Measurements from ENCODE around the gene XPNPEP2. TPM values are rescaled to one million over a fixed set of nuclear protein-coding genes. Genes with fewer than 3 reads are reported as not detected.

Gene XPNPEP2
- total and polyA plus RNA-seq, 4 donors = 0.26 to 24.8 (median 4.4) TPM

DNA sequence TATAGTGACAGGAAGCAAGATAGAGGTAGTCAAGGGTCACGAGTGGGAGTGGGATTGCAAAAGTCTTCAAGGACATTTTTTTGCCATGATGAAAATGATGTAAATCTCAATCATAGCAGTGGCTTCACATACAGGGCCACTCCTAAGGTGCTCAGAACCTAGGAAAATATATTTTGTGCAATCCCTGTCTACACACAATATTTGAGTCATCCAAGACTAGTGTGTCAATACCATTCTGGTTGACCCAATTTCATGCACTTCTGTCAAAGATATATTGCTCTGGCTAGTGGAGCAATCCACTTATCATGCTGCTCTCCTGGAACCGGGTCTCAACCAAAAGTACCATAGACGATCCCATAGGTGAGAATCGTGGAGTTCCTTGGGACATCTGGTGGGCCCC is 24.2 kb upstream of the XPNPEP2 start:
- 82 to 93% methylated on average over 4 of the region's 4 CpGs for WGBS, 2 donors
- ATAC-seq (ENCODE audit: low FRiP score) (no peak), DNase-seq (no peak)
- H3K27me3 ChIP-seq (ENCODE audit: control insufficient read depth in 1 of 2, insufficient read depth in 2 of 2, low read length in 1 of 2) = no peaks in the 10 kb centered on the region
- no peaks in the 10 kb centered on the region for H3K4me1 ChIP-seq (ENCODE audit: control insufficient read depth in 1 of 2, insufficient read depth in 2 of 2, low read length in 2 of 2)
- intact Hi-C loops (cut with DNase I) = no loop called here
- H3K4me3 ChIP-seq (ENCODE audit: low read length in 2 of 2) = no peak overlapping the region
- H3K36me3 ChIP-seq (ENCODE audit: control insufficient read depth in 1 of 2, insufficient read depth in 2 of 2, low read length in 1 of 2) = no peaks in the 10 kb centered on the region
- H3K27ac ChIP-seq (ENCODE audit: low read depth in 1 of 2, low read length in 2 of 2) = no peak overlapping the region
- H3K9me3 ChIP-seq (ENCODE audit: control insufficient read depth, low read length) = no peaks in the 10 kb centered on the region

DNA sequence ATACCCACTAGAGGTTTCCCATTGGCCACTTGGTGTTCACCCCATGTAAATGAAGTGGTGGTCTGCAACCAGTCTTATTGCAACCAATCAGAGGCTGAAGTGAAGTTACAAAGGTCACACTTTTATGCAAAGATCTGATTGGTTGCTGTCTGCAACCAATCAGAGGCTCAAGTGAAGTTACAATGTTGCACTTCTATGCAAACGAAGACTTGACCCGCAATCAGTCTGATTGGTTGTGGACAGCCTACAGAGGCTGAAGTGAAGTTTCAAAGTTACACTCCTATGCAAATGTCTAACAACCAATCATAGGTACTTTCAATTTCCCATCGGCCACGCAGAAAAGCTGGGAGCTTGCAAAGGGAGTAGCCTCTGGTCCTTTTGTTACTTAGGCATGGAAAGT is 22.3 kb upstream of the XPNPEP2 start:
- Histone ChIP-seq H3K36me3 (ENCODE audit: control insufficient read depth in 1 of 2, insufficient read depth in 2 of 2, low read length in 1 of 2) (no peaks in the 10 kb centered on the region), H3K9me3 (ENCODE audit: control insufficient read depth, low read length) (no peaks in the 10 kb centered on the region), H3K4me1 (ENCODE audit: control insufficient read depth in 1 of 2, insufficient read depth in 2 of 2, low read length in 2 of 2) (no peaks in the 10 kb centered on the region), H3K27me3 (ENCODE audit: control insufficient read depth in 1 of 2, insufficient read depth in 2 of 2, low read length in 1 of 2) (no peaks in the 10 kb centered on the region), H3K27ac (ENCODE audit: low read depth in 1 of 2, low read length in 2 of 2) (no peak overlapping the region), H3K4me3 (ENCODE audit: low read length in 2 of 2) (no peak overlapping the region)
- 79 to 95% methylated on average over 4 of the region's 4 CpGs for WGBS, 2 donors
- DNase-seq = no peak
- intact Hi-C loops (cut with DNase I) = no loop called here
- ATAC-seq (ENCODE audit: low FRiP score) = no peak

DNA sequence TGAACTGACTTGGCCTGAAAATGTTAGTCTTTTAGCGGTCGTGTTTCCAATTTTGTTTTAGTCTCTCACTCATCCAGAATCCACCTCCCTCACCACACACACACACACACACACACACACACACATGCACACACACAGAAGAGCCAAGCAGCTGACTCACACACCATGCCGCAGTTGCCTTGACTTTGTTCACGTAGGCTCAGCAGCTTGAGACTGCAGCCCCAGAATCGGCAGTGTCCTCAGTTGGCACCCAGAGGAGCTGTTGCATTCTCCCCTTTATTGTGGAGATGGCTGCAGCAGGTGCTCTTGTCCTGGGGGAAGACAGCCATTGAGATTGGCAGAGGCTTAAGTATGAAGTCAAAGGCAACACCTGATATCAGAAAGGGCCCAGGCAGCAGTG is 20.9 kb upstream of the XPNPEP2 start:
- intact Hi-C loops (cut with DNase I) = no loop called here

DNA sequence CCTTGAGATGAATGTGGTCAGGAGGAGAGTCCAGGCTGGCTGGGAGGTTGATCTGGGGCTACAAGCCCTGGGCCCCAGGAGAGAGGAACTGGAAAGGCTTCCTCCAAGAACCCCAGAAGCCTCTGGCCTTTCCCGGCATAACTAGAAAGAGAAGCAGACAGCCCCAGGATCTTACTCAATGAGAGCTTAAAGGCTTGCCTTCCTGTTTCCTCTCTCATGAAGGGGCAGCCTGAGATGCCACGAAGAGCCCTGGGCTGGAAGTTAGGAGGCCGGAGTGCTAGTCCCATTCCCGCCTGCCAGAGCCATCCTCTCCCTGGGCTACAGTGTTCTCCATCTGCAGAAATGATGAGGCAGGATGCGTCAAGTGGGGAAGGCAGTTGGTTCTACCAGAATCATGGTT is 20.1 kb upstream of the XPNPEP2 start:
- no peaks in the 10 kb centered on the region for H3K9me3 ChIP-seq (ENCODE audit: control insufficient read depth, low read length)
- no peaks in the 10 kb centered on the region for H3K27me3 ChIP-seq (ENCODE audit: control insufficient read depth in 1 of 2, insufficient read depth in 2 of 2, low read length in 1 of 2)
- no peaks in the 10 kb centered on the region for H3K36me3 ChIP-seq (ENCODE audit: control insufficient read depth in 1 of 2, insufficient read depth in 2 of 2, low read length in 1 of 2)
- 80 to 95% methylated on average over 5 of the region's 5 CpGs for WGBS, 2 donors
- no peaks in the 10 kb centered on the region for H3K4me1 ChIP-seq (ENCODE audit: control insufficient read depth in 1 of 2, insufficient read depth in 2 of 2, low read length in 2 of 2)
- no peak for DNase-seq
- ATAC-seq (ENCODE audit: low FRiP score) = no peak
- intact Hi-C loops (cut with DNase I) = no loop called here
- no peak overlapping the region for H3K4me3 ChIP-seq (ENCODE audit: low read length in 2 of 2)
- no peak overlapping the region for H3K27ac ChIP-seq (ENCODE audit: low read depth in 1 of 2, low read length in 2 of 2)

More for the DNA sequence above, 20.9 kb upstream of the XPNPEP2 start:
- Histone ChIP-seq H3K4me3 (ENCODE audit: low read length in 2 of 2) (no peak overlapping the region), H3K9me3 (ENCODE audit: control insufficient read depth, low read length) (no peaks in the 10 kb centered on the region), H3K4me1 (ENCODE audit: control insufficient read depth in 1 of 2, insufficient read depth in 2 of 2, low read length in 2 of 2) (no peaks in the 10 kb centered on the region), H3K36me3 (ENCODE audit: control insufficient read depth in 1 of 2, insufficient read depth in 2 of 2, low read length in 1 of 2) (no peaks in the 10 kb centered on the region), H3K27ac (ENCODE audit: low read depth in 1 of 2, low read length in 2 of 2) (no peak overlapping the region), H3K27me3 (ENCODE audit: control insufficient read depth in 1 of 2, insufficient read depth in 2 of 2, low read length in 1 of 2) (no peaks in the 10 kb centered on the region)
- peak; percentile 69 for ATAC-seq (ENCODE audit: low FRiP score)
- peak; percentile 59 to 81 for DNase-seq
- 8 to 28% methylated on average over 5 of the region's 5 CpGs for WGBS, 2 donors

DNA sequence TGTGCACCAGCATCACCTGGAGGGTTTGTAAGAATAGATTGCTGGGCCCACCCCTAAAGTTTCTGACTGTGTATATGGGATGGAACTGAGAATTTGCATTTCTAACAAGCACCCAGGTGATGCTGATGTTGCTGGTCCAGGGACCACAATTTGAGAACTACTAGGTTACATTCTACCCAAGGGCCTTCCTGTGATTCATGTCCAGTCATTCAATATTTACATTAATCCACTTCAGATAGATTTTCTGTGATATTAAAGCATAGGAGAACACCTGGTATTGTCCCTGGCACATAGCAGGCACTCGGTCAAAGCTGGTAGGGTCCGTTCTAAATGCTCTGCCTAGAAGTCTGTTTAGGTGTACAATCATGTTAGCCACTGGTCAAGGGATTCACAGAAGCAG is 19.5 kb upstream of the XPNPEP2 start:
- no peak for DNase-seq
- WGBS, 2 donors = 73 to 96% methylated on average over 2 of the region's 2 CpGs
- H3K27ac ChIP-seq (ENCODE audit: low read depth in 1 of 2, low read length in 2 of 2) = no peak overlapping the region

DNA sequence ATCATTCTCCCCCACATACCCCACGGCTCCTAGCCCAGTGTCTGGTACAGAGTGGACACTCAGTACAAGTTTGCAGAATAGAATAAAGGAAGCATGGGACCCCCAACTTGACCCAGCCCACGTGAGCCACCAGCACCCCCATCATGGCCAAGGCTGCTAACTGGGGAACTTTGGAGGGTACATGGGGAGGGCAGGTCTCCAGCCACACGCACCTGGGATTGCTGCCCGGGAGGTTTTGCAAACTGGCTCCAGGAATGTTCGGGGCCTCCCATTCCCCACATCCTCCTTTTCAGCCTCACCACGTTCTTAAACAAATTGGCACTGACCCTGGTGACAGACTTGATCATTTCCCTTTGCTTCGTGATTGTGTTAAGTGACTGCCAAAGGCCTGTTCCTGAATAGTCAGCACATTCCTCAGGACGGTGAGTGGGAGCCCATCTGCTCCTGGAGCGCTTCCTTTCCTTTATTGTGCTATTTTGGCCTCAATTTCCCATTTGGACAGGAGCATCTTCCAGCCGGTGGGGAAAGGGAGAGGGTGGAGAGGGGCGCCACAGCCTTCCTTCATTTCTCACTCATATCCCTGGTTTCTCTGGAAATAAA is 18.7 kb upstream of the XPNPEP2 start:
- H3K4me3 ChIP-seq (ENCODE audit: low read length in 2 of 2) = no peak overlapping the region
- ATAC-seq (ENCODE audit: low FRiP score) (no peak), DNase-seq (no peak)
- no peak overlapping the region for H3K27ac ChIP-seq (ENCODE audit: low read depth in 1 of 2, low read length in 2 of 2)
- 52 to 78% methylated on average over 11 of the region's 11 CpGs for WGBS, 2 donors
- intact Hi-C loops (cut with DNase I) = loop anchor here (10.0 kb wide), 1 partner anchor 115 kb away; no protein-coding TSS in a partner anchor
- no peaks in the 10 kb centered on the region for H3K36me3 ChIP-seq (ENCODE audit: control insufficient read depth in 1 of 2, insufficient read depth in 2 of 2, low read length in 1 of 2)
- no peaks in the 10 kb centered on the region for H3K27me3 ChIP-seq (ENCODE audit: control insufficient read depth in 1 of 2, insufficient read depth in 2 of 2, low read length in 1 of 2)
- H3K4me1 ChIP-seq (ENCODE audit: control insufficient read depth in 1 of 2, insufficient read depth in 2 of 2, low read length in 2 of 2) = no peaks in the 10 kb centered on the region
- H3K9me3 ChIP-seq (ENCODE audit: control insufficient read depth, low read length) = no peaks in the 10 kb centered on the region

More for the DNA sequence above, 19.5 kb upstream of the XPNPEP2 start:
- intact Hi-C loops (cut with DNase I) = no loop called here
- H3K36me3 ChIP-seq (ENCODE audit: control insufficient read depth in 1 of 2, insufficient read depth in 2 of 2, low read length in 1 of 2) = no peaks in the 10 kb centered on the region
- H3K4me3 ChIP-seq (ENCODE audit: low read length in 2 of 2) = no peak overlapping the region
- H3K4me1 ChIP-seq (ENCODE audit: control insufficient read depth in 1 of 2, insufficient read depth in 2 of 2, low read length in 2 of 2) = no peaks in the 10 kb centered on the region
- no peaks in the 10 kb centered on the region for H3K27me3 ChIP-seq (ENCODE audit: control insufficient read depth in 1 of 2, insufficient read depth in 2 of 2, low read length in 1 of 2)
- no peak for ATAC-seq (ENCODE audit: low FRiP score)
- no peaks in the 10 kb centered on the region for H3K9me3 ChIP-seq (ENCODE audit: control insufficient read depth, low read length)

DNA sequence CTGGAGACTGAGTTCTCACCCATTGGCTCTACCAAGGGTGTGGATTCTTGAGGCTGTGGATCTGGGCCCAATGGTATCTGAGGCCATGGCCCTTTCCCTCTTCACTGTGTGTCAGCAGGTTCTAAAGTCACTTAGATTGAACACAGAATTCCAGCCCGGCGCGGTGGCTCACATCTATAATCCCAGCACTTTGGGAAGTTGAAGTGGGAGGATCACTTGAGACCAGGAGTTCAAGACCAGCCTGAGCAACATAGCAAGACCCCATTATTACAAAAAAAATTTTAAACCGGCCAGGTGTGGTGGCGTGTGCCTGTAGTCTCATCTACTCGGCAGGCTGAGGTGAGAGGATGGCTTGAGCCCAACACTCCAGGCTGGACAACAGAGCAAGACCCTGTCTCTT is 18.0 kb upstream of the XPNPEP2 start:
- Histone ChIP-seq H3K9me3 (ENCODE audit: control insufficient read depth, low read length) (no peaks in the 10 kb centered on the region), H3K4me1 (ENCODE audit: control insufficient read depth in 1 of 2, insufficient read depth in 2 of 2, low read length in 2 of 2) (no peaks in the 10 kb centered on the region), H3K4me3 (ENCODE audit: low read length in 2 of 2) (no peak overlapping the region), H3K27ac (ENCODE audit: low read depth in 1 of 2, low read length in 2 of 2) (no peak overlapping the region), H3K27me3 (ENCODE audit: control insufficient read depth in 1 of 2, insufficient read depth in 2 of 2, low read length in 1 of 2) (no peaks in the 10 kb centered on the region), H3K36me3 (ENCODE audit: control insufficient read depth in 1 of 2, insufficient read depth in 2 of 2, low read length in 1 of 2) (no peaks in the 10 kb centered on the region)
- DNase-seq = no peak
- 90 to 97% methylated on average over 6 of the region's 6 CpGs for WGBS, 2 donors
- no peak for ATAC-seq (ENCODE audit: low FRiP score)
- intact Hi-C loops (cut with DNase I) = loop anchor here (10.0 kb wide), 1 partner anchor 116 kb away; no protein-coding TSS in a partner anchor

DNA sequence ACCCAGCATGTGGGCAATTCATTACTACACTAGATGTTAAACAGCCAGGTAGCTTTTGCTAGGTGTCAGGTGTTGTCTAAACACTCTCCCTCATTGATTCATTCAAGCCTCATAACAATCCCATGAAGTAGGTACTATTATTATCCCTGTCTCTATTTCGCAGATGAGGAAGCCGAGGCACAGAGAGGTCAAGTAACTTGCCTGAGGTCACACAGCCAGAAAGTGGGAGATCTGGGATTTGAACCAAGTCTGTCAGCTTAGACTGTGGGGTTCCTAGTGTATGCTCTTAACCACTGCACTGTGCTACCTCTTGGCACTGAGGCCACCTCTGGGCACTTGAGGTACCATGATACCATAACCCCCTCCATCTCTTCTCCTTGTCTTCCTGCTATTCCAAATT is 17.4 kb upstream of the XPNPEP2 start:
- 70 to 94% methylated on average over 2 of the region's 2 CpGs for WGBS, 2 donors
- no peaks in the 10 kb centered on the region for H3K36me3 ChIP-seq (ENCODE audit: control insufficient read depth in 1 of 2, insufficient read depth in 2 of 2, low read length in 1 of 2)
- ATAC-seq (ENCODE audit: low FRiP score) = no peak
- no peaks in the 10 kb centered on the region for H3K9me3 ChIP-seq (ENCODE audit: control insufficient read depth, low read length)
- H3K27ac ChIP-seq (ENCODE audit: low read depth in 1 of 2, low read length in 2 of 2) = no peak overlapping the region
- intact Hi-C loops (cut with DNase I) = loop anchor here (10.0 kb wide), 1 partner anchor 117 kb away; no protein-coding TSS in a partner anchor
- H3K27me3 ChIP-seq (ENCODE audit: control insufficient read depth in 1 of 2, insufficient read depth in 2 of 2, low read length in 1 of 2) = no peaks in the 10 kb centered on the region
- H3K4me3 ChIP-seq (ENCODE audit: low read length in 2 of 2) = no peak overlapping the region
- no peaks in the 10 kb centered on the region for H3K4me1 ChIP-seq (ENCODE audit: control insufficient read depth in 1 of 2, insufficient read depth in 2 of 2, low read length in 2 of 2)
- DNase-seq = no peak

DNA sequence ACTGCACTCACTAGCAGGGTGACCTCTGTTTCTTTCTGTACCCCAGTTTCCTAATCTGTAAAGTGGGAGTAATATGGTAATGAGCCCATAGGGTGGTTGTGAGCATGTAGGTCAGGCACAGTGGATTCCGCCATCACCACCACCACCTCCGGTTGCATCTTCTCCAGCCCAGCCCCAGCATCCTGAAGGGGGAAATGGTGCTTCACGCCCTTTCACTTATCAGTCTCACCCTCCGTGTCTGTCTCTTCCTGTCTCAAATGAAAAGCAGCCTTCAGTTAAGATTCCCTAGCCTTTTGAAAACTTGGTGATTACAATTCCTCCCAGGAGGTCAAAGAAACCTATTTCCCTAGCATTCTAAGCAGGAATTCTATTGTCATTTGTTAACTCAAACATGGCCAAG is 16.9 kb upstream of the XPNPEP2 start:
- no peaks in the 10 kb centered on the region for H3K36me3 ChIP-seq (ENCODE audit: control insufficient read depth in 1 of 2, insufficient read depth in 2 of 2, low read length in 1 of 2)
- DNase-seq = no peak
- intact Hi-C loops (cut with DNase I) = loop anchor here (10.0 kb wide), 1 partner anchor 117 kb away; no protein-coding TSS in a partner anchor
- no peaks in the 10 kb centered on the region for H3K27me3 ChIP-seq (ENCODE audit: control insufficient read depth in 1 of 2, insufficient read depth in 2 of 2, low read length in 1 of 2)
- H3K9me3 ChIP-seq (ENCODE audit: control insufficient read depth, low read length) = no peaks in the 10 kb centered on the region
- no peaks in the 10 kb centered on the region for H3K4me1 ChIP-seq (ENCODE audit: control insufficient read depth in 1 of 2, insufficient read depth in 2 of 2, low read length in 2 of 2)
- H3K27ac ChIP-seq (ENCODE audit: low read depth in 1 of 2, low read length in 2 of 2) = no peak overlapping the region
- 79 to 82% methylated on average over 4 of the region's 4 CpGs for WGBS, 2 donors
- ATAC-seq (ENCODE audit: low FRiP score) = no peak
- no peak overlapping the region for H3K4me3 ChIP-seq (ENCODE audit: low read length in 2 of 2)
